Mucosa of gallbladder (tissue), 1 donor: ENCODE data around the gene DCHS2. TPM values are rescaled to one million over a fixed set of nuclear protein-coding genes. Genes with fewer than 3 reads are reported as not detected.

Experiments
- DNase-seq: peaks from one replicate; pipeline ENCODE4 v3.0.0-alpha.2; 2020; ENCODE audit warnings: low spot score
- total RNA-seq: library from RNA; stranded (reverse); gene quantifications from one replicate; pipeline ENCODE4 v1.2.1, GENCODE V29; 2021
- donor health status: DM: no; HTN: no; CAD: no.

The DCHS2 gene
- total RNA-seq, 1 donor from 2014 or later: 14.2 TPM

DNA sequence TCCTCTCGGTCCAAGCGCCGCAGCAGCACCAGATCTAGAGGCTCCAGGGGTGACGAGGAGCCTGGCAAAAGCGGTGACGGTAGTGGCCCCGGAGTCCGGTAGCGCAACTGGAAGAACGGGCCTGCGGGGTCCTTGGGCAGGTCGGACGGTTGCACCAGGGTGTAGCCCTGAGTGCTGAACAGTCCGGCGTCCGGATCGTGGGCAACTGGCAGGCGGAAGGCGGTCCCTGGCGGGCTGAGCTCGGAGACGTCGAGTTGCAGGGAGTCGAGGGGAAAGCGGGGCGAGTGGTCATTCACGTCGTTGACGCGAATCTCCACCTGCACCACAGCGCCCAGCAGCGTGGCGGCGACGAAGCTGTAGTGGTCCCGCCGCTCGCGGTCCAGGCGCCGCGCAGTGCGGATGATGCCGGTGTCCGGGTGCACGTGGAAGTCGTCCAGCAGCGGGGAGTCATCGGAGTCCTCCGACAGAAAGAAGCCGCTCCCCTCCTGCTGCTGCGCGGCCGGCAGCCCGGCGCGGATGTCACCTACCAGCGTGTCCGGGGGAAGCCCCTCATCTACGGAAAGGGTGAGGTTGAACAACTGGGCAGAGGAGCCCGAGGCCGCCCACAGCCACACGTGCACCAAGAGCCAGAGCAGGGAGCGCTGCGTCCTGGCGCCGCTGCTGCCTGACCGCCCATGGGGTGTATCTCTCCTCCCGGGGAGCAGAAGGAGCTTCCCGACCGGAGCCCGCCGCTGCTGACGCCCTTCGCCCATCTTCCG lies 837 bp downstream of the DCHS2 start:
- no peak for DNase-seq

DNA sequence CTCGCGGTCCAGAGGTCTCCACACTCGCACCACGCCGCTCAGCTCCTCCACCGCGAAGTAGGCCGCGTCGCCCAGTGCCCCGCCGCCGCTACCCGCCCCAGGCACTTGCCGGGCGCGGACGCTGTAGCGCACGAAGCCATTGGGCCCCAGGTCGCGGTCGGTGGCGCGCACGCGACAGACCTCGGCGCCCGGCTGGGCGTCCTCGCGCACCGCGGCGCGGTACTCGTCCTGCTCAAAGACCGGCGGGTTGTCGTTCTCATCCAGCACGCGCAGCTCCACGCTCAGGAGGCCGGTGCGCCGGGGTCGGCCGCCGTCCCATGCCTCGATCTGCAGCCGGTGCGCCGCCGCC lies 1.4 kb downstream of the DCHS2 start:
- DNase-seq: no peak

DNA sequence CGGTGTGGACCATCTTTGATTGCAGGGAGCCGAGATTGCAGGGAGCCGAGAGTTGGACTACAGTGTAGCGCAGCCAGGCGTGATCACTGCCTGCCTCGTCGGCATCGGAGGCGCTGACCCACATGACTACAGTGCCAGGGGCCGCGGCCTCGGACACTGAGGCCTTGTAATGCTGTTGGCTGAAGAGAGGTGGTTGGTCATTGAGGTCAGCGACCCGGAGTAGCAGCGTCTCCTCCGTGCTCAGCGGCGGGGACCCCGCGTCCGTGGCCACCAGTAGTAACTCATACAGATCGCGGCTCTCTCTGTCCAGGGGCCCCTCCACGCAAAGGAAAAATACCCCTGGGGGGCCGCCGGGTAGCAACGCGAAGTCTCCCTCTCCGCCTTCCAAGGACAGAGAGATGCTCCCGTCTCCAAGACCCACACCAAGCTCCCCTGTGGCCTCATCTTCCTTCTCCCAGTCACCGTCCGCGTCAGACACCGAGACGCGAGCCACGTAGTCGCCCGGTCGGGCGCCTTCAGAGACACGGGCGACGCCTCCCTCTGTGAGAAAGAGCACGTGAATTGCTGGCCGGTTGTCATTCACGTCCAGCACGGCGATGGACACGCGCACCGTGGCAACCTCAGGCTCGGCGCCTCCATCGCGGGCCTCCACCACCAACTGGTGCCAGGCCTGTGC lies 1.9 kb downstream of the DCHS2 start:
- no peak for DNase-seq

DNA sequence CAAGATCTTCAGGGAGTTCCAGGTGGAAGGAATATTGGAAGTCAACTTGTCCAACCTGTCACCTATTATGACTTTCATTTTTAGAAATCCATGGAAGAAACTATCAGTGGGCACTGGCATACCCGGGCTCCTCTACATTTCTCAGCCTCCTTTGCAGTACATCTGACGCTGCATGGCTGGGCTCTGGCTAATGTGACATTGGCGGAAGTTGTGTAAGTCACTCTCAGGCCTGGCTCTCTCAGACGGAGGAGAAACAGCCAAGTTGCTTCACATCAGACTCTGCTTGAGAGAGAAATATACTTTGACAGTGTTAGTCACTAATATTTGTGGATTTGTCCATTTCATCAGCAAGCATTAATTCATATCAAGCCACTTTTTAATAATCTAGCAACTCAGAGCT lies 4.5 kb downstream of the DCHS2 start:
- no peak for DNase-seq

DNA sequence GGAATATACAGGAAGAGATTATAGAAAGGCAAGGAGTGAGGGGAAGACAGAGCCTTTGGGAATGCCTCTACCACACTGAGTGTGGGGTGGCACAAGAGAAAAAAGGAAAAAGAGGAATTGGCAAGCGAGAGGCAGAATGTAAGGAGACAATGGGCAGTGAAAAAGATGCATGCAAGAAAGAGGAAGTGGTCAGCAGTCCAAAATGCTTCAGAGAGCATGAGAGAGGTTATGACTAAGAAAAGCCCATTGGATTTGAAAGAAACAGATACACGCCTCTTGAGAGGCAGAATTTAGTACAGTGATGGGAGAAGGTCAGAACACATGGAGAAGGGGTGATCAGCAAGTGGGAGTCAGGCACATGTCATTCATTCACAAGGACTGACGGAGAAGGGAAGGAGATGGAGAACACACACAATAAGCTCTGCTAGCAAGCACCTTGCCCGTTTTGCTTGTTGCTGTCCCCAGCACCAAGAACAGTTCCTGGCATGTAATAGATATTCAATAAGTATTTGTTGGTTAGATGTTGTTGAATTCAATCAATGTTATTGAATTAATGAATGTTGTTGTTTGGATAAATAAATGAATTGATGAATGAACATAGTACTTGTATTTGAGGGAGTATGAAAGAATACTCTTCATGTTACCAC lies 6.3 kb downstream of the DCHS2 start:
- no peak for DNase-seq

DNA sequence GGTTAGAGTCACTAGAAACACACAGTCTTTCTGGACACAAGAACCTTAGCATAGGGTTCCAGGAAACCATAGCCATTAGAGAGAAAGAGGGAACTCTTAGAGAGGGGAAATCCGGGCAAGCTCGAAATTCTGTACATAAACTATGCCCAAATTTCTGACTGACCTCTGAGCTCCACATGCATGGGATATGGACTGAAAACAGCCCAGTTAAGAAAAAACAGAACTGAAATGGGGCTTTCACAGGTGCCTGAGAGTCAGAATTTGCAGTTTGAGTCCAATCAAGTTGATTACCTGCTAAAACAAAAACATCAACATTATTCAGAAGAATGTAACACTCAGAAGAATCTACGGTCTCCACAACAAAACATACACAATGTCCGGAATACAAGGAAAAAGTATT lies 13.1 kb downstream of the DCHS2 start:
- DNase-seq: no peak

DNA sequence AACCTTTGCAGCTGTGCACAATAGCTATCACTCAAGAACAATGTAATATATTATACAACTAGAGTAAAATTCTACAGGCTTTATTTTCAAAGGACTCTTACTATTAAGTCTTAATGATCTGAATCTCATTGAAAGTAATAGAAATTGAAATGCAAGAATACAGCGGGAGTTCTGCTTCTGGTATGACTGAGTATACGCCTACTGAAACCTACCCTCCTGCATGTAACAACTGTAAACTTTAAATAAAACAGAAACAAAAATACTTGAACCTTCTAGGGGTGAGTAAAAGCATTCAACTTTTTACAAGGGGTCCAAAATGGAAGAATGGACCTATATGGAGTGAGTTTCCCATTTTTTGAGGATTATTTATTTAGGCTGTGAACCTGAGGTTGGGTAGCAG lies 13.5 kb downstream of the DCHS2 start:
- no peak for DNase-seq

DNA sequence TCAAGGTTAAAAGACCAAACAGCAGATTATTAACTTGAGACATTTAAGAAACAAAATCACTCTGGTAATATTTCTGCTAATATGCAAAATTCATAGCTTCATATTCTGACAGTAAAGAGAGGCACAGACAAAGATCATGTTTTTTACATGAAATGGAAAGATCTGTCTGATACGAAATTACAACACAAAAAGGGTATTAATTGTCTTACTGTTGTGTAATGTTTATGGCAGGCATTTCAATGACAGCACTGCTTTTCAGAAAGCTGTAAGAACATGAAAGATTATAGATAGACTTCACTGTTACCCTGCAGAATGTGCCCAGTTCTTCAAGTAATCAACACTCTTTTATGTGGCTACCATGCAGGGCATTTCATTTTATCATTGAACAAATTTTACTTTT lies 15.4 kb downstream of the DCHS2 start:
- no peak for DNase-seq

DNA sequence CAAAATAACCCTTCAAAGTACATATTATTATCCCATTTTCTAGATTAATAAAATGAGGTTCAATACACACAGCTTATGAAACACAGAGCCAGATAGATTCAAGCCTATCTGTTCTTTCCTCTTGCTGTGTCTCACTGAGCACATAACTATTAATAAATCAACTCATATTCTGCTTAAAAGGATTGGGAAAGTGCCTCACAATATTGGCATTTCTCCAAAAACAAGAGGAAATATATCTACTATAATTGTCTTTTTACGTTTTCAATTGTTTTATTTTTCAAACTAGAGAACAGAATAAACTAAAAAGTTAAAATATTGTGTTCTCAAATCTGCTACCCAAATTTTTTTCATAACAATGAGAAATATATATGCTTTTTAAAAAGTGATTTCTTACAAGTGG lies 15.8 kb downstream of the DCHS2 start:
- DNase-seq: no peak

DNA sequence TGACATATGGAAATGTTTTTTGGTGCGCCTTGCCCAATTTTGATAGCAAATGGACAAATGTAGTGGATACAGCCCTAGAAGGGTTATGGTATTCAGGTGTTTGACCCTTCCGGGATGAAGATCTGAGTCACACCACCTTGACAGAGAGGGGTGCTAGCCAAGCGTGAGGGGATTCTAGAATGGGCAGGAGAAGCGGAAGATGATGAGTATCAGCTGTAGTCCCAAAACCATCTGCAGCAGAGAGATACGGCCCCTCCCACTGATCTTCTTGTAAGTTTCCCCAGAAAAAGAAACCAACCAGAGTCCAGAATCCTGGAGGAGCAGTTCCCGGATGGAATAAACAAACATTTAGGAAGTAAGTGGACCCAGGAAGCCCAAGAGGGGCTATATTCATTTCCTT lies 18.1 kb downstream of the DCHS2 start:
- DNase-seq: no peak

DNA sequence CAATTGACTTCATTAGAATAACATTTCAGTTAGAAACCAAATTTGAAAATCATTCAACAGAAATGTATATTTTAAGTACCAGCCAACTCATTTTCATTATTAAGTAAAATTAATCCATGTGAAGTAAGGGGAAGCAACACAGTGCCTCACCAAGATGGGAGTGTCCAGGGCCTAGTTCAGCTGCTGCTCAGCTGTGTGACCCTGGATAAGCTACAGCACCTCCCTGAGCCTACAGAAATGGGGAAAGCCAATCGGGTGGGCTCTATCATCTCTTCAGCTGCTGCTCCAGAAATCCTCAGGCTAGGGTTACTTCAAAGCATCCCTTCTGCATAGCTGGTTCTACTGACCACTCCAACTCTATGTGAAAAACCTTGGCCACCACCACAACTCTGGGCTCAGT lies 18.7 kb downstream of the DCHS2 start:
- no peak for DNase-seq

DNA sequence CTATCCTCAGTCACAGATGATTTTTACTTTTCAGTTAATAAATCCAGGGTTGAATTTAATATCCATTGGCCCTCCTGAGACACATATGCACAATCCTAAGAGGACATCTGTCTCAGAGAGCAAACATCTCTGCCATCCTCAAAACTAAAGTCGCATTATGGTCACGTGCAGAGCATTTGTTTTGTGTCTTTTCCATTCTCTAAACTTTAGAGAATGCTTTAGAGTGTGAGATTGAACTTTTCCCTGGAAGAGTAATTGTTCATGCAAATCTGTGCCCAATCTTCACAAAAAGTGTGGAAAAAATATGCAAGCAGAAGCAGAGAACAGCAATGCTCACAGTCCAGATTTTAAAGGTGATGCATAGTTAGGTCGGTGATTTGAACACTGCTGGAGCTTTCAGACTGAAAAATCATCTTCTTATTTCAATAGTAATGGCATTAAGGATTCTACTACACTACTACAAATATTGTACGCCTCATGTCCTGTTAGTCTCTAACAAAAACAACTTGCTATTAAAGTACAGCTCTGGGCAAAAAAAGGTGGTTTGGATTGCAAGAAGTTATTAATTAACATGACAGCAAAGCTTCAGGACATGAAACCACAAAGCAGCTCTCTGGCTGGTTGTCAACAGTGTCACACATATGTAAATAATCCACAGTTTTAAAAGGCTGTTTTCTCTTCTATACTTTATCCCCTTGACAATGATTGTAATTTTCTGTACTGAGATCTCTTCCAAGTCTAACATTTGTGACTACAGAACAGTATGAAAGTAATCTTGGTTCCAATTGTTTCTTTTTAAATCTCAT lies 19.9 kb downstream of the DCHS2 start:
- DNase-seq: no peak

DNA sequence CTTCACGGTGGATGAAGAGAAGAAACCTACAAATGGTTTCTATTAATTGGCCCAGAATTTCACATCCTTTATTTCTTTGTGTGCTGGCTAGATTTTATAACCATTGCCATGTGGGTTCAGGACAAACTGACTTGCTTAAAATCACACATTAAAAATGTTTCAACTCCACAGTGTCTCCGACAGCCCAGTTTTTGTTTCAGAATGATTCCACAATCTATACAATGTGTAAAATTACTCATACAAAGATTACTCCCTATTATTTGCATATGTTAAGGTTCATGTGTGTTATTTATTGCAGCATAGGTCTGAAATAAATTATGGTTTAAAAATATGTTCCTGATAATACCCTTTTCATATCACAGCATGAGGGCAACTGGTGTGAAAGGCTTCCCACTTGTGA lies 20.6 kb downstream of the DCHS2 start:
- DNase-seq: no peak

DNA sequence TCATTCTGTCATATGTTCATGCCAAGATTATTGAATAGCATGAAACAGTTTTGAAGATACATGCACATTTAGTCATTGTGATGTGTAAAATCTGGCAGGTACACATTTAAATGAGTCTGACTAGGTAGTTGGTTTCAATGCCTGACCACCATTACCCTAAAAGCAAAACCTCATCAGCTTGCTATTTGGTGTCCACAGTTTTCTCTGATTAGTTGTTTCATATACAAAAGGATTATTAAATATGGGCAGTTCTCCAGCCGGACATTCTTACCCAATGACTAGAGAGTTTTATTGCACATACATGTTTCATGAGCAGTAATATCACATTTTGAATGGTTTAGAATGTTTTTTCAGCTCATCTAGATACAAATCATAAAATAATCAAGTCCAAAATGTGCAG lies 23.7 kb downstream of the DCHS2 start:
- no peak for DNase-seq

DNA sequence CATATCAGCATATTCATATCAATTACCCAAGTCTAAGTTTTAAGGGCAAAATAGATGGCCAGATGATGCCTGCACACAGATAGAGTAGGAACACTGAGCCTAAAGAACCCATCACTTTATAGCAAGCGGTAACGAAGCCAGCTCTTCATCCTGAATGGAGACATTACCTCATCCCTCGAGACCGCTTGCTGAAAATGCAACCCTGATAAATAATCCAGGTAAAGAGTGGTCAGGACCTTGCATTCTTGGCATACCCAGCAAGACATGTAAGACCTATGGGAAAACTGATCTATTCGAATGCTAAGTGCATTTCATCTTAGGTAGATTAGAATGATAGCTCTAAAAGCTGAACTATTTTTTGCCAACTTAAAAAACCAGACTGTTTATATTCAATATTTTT lies 25.3 kb downstream of the DCHS2 start:
- no peak for DNase-seq

DNA sequence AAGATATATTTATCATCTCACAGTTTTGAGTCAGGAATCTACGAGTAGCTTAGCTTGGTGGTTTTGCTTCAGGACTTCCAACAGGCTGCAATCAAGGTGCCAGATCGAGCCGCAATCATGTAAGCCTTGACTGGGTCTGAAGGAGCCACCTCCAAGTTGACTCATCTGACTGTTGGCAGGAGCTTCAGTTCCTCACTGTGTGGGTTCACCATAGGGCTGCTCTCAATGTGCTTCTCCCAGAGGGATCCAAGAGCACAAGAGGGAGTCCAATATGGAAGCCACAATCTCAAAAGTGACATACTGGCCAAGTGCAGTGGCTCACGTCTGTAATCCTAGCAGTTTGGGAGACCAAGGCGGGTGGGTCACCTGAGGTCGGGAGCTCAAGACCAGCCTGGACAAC lies 26.5 kb downstream of the DCHS2 start:
- no peak for DNase-seq

DNA sequence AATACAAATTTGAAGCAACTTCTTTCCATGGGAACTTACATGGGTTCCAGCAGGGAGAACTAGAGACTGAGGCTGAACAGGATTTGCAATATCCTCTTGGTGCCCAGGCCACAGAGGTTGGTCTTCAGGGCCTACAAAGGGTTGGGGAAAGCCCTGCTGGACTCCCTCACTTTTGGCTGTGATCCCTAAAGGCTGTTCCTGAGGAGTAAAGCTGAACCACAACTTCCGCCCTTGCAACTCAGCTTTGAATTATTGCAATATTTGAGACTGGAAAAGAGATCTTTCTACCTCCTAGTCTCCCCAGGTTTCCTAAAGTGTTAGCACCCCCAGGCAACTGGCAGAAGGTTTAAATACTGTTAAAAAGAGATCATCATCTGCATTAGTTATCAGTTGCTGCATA lies 26.9 kb downstream of the DCHS2 start:
- no peak for DNase-seq

DNA sequence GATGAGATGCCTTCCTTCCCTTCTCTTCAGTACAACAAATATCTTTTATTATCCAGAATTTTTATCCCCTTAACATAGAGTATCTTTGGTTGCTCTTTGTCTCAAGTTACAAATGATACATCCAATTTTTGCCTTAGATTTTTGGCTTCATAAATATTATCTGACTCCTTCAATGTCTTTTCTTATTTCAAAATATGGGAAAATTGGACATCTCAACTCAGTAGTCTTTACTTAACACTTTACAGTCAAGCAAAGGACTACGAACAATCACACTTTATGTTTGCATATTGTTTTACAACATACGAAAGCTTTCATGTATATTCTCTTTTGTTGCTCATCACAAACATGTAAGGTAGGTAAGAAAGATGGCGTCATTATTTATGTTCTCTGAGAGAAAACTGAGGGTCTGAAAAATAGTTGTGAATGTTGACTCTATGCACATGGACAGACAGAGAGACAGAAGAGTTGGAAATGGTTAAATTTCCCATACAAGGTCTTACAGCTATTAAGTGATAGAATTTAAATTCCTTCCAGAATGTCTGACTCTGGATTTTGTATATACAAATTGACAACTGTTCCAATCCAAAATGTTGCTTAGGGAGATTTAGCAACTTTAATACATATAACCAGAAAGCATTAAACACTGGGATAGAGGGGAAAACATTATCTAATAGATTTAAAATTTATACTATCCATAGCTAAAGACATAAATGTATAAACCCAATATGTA lies 29.4 kb downstream of the DCHS2 start:
- DNase-seq: no peak

DNA sequence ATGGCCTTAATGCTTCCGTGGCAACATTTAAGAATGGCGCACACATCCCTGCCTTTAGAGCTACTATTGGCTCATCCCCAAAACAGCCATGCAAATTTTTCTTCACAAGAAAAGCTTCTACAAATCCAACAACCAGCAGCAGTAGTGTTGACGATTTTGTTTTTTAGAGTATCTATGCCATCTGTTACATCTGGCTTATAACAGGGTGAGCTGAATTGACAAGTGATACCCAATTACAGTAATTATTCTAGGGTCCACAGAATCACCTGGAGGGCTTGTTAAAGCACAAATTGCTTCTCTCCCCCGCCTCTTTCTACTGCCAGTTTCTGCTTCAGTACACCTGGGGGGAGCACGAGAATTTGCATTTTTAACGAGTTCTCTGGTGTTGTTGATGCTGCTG lies 34.1 kb downstream of the DCHS2 start:
- DNase-seq: no peak

DNA sequence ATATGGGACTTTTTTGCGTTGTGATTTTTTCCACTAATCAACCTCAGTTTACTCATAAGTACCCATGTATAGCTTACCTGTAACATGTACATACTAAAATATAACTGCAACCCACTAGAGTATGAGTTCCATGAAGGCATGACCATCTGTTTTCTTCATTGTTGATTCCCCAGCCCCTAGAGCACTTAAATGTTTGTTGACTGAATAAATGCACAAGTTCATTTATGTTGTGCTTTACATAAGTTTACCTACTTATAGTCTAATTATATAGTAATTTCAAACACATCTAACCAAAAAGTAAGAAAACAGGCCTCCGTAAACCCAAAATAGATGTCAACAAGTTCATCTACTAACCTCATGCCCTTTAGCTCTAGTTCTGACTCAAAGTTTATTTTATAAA lies 34.7 kb downstream of the DCHS2 start:
- DNase-seq: no peak

DNA sequence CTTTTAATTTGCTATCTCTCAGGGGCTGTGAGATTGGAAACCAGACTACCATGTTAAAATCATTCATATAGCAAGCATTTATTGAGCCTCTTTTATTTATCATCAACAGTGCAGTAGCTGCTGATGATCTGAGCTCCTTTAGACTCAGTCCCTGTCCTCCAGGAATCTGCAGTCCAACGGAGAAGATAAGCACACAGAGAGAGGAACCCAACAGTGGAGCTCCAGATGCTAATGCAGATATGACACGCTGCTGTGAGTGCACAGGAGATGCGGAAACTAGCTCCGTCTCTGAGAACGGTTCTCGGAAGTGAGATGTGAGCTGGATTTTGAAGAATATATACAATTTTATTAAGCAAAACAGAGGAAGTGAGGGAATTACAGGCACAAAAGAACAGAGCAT lies 35.4 kb downstream of the DCHS2 start:
- DNase-seq: no peak

DNA sequence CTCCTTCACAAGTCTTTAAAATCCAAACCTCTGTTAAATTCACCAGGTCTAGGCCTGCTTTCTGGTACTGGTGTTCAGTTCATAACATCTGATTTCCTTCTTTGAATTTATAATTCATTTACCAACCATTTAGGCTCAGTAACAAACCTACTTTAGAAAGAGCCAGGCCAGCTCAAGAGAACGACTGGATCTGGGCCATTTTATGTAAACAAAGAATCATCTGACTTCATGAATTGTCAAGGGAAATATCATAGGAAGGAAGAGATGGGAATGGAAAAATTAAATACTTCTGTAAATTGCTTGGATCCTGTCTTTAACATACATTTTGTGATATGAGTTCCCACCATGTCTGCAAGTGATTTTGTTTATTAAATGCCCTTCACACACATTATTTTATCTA lies 36.5 kb downstream of the DCHS2 start:
- no peak for DNase-seq
